Fibroblast of lung (primary cell): ENCODE results near the gene GJC2.

Experiments used
- CTCF ChIP-seq, 2 donors: IDR thresholded peaks in 1 of 2; conservative IDR thresholded peaks in 1 of 2; 1 replicate in 1 of 2; 2 replicates in 1 of 2; pipeline ENCODE4 v1.5.1; 2011 to 2012; ENCODE audit warnings: low read length in 2 of 2, control low read depth in 1 of 2, inconsistent platforms in 1 of 2, low read depth in 1 of 2, mild to moderate bottlenecking in 1 of 2
- EZH2 ChIP-seq: IDR thresholded peaks from 2 replicates; pipeline ENCODE4 v1.5.1; 2012; ENCODE audit warnings: low read length, control low read depth, mild to moderate bottlenecking; ENCODE audit errors: missing control alignments

DNA sequence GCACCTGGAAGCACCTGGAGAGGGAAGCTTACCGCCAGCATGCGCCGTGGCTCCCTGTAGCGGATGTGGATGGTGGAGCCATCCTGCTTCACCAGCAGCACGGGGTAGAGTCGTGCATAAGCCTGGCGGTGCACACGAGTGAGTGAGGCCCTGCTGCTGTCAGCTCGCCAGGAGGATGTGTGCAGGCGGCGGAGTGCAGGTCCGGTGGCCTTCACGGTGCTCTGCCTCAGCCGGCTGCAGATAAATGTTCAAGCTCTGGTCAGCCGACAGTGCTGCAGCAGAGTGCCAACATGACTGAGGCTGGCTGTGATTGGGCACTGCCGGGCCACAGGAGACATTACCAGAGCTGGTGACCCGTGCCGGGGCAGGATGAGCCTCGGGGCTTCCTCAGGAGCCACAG, 42.1 kb upstream of the GJC2 start:
- TF ChIP-seq CTCF (conservative IDR thresholded peaks at IDR 0.05 in 1 of 2, IDR thresholded peaks at IDR 0.05 in 1 of 2; ENCODE audit: low read depth in 1 of 2, low read length in 2 of 2) (no peak), EZH2 (no peak)
